ENCODE measurements around the gene NEMP1.
"Not testable (repeated sequence)": the region's sequence is repeated elsewhere in the genome, so short reads cannot be mapped to it uniquely, and the experiment has no call there.

Gene NEMP1, protein sequence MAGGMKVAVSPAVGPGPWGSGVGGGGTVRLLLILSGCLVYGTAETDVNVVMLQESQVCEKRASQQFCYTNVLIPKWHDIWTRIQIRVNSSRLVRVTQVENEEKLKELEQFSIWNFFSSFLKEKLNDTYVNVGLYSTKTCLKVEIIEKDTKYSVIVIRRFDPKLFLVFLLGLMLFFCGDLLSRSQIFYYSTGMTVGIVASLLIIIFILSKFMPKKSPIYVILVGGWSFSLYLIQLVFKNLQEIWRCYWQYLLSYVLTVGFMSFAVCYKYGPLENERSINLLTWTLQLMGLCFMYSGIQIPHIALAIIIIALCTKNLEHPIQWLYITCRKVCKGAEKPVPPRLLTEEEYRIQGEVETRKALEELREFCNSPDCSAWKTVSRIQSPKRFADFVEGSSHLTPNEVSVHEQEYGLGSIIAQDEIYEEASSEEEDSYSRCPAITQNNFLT

GRCh38 chr12:57078519-57079404 is at the start of gene NEMP1:
Gene NEMP1, minus strand, starts transcription at chr12:57078791. Its CDS starts 46 bp downstream, at chr12:57078745.
- peak; percentile 81 to 93 for DNase-seq (ENCODE audit: low read depth in 2 of 2)

DNA sequence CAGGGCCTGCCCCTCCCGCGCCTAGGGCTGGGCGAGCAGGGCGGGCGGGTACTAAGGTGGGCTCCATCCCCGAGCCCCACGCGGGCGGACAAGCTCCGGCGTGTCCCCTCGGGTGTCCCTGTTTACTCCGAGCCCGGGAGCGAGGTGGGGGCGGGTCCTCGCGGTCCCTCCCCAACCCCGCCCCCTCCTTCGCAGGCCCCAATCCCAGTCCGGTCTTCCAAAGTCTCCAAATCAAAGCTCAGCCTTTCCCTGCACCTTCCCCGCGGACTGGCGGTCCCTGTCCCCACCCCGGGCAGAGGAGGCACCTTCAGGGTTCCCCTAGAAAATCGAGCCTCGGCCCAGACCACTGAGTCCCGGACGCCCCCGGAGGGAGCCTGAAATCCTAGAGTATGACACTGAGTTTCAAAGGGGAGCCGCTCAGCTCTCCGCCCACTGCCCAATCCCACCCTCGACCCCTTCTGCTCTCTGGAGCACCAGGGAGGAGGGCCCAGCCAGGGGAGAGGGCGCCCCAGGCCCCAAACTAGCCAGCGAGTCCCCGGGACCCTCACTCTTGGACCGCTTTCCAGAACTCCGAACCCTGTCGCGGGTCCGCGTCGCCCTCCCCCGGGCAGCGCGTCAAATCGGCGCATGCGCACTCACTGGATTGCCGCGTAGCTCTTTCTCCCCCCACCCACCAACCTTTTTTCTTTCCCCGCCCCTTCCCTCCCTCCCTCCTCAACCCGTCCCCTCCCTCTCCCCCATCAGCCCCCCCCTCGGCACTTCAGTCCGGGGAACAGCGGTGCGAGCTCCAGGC is 49.3 kb upstream of the NEMP1 start, which contains the start of gene LRP1:
Gene LRP1 (plus strand): TSS at position 758 of the 793 bp plus-strand sequence. CDS start 482 bp downstream, outside the sequence.
- DNase-seq (ENCODE audit: low read depth in 2 of 2): peak; percentile 58 to 61

GRCh38 chr12:57127101-57127725 is 48.6 kb upstream of the NEMP1 start:
- DNase-seq (ENCODE audit: low read depth in 2 of 2): peak; percentile 16 to 32

DNA sequence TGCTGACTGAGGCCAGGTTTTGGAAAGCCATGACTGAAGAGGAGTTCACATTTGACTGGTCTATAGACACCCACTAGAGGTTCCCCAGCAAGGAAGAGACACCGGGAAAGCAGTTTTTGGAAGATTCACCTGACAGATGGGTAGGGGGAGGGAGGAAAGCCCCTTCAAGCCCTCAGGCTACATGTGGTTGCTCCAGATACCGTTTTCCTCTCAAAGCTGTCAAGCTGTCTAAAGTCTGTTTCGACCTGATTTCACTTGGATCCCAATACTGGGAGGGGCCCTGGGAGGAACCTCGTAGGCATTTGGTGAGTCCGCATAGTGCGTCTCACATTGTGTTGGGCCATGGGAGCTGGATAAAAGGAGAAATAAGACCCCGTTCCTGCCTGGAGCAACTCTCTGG is 48.0 kb upstream of the NEMP1 start:
- DNase-seq (ENCODE audit: low read depth in 2 of 2): no peak

GRCh38 chr12:57126061-57126460 is 47.5 kb upstream of the NEMP1 start:
- DNase-seq (ENCODE audit: low read depth in 2 of 2): no peak

DNA sequence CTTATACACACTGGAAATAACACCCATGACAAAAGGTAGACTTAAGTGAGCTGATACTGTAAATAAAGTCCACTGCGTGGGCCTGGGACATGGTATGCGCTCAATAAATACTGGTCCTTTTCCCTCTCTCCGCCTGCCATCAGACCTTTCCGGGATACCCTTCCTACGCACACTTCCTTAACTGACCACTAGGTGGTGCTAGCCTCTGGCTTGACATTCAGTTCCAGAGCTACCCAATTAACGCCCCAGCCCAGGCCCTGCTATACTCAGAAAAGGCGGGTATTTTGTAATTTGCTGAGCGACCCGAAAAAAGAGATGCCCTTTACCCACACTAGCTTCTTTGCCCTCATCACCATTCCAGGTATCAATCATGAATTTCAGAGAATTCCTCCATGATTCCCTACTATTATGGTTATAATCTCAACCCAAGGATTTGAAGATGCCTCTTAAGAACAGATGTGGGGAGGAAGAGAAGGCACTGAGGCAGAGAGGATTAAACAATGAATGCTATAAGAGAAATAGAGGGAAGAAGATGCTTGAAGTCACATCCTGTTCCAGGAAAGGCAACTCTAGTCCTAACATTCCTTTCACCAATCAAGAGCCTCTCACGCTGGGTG is 45.8 kb upstream of the NEMP1 start:
- peak; percentile 67 to 77 for DNase-seq (ENCODE audit: low read depth in 2 of 2)

DNA sequence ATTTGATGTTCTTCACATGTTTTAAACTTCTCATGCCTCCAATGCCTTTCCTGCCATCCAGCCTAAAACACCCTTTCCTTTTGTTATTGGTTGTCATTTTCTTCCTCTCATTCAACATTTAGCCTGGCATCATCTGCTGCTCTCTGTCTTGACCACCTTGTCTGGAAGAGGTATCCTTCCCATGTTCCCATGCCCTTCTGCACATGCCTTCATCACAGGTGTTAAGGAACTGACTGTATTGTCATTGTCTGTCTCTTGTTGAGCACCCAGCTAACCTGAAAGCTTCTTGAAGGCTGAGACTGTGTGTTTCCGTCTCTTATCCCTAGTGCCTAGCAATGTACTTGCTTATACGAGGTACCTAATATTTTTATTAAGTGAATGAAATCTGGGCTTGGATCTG is 45.2 kb upstream of the NEMP1 start:
- no peak for DNase-seq (ENCODE audit: low read depth in 2 of 2)

- not testable (repeated sequence) for DNase-seq (ENCODE audit: low read depth in 2 of 2)
Observed at GRCh38 chr12:57120718-57121117, 42.1 kb upstream of the NEMP1 start.

GRCh38 chr12:57119294-57120085 is 40.9 kb upstream of the NEMP1 start:
- no peak for DNase-seq (ENCODE audit: low read depth in 2 of 2)

DNA sequence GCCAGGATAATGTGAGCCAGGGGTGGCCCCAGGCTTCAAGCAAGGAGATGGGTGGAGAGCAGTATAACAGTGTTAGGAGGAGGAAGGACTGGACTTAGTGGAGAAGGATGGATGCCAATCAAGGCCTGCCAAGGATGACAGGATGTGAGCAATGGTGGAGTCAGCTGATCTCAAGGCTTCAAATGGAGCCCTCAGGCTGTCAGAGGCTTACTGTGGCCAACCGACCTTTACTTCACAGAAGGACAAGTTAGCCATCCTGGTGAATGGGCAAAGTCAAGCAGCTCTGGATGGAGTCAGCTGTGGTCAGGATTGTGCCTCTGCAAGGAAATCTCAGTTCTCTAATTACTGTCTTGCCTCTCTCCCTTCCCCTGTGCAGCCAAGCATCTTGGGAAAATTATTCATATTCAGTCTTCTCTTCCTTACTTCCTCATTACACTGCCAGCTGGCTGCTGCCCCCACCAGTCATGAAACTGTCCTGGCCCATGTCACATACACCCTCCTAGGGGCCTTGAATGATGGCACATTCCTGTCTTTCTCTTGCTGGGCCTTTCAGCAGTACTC is 40.2 kb upstream of the NEMP1 start:
- no peak for DNase-seq (ENCODE audit: low read depth in 2 of 2)

DNA sequence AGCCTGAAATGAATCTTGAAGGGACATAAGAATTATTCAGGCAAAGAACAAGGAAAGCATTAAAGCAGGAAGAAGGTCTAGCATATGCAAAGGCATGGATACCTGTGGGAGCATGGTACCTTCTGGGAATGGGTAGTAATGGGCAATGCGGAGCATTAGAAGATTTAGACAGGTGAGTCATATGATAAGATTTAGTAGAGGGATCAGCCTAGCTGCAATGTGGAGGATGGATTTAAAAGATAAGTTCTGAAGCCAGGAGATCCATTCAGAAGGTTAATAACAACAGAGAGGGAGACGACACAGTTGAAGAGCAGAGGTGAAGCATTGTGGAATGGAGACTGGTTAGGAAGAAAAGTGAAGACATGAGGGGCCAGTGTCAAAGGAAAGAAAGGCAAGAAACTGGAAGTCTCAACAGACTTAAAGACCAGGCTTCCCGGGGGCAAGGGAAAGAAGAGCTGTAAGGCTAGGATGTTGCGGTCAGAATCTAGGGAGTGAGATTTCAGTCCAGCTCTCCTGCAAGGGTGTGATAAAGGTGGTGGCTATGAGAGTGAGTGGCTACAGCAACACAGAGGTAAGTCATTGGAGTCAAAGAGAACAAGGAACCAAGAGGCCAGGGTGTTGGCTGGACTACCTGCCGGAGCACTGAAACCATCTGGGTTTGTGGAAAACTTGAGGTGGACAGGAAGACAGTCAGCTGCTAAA is 38.1 kb upstream of the NEMP1 start:
- no peak for DNase-seq (ENCODE audit: low read depth in 2 of 2)

GRCh38 chr12:57112492-57113294 is 34.1 kb upstream of the NEMP1 start:
- DNase-seq (ENCODE audit: low read depth in 2 of 2): peak in 1 of 2 donors; percentile 83

DNA sequence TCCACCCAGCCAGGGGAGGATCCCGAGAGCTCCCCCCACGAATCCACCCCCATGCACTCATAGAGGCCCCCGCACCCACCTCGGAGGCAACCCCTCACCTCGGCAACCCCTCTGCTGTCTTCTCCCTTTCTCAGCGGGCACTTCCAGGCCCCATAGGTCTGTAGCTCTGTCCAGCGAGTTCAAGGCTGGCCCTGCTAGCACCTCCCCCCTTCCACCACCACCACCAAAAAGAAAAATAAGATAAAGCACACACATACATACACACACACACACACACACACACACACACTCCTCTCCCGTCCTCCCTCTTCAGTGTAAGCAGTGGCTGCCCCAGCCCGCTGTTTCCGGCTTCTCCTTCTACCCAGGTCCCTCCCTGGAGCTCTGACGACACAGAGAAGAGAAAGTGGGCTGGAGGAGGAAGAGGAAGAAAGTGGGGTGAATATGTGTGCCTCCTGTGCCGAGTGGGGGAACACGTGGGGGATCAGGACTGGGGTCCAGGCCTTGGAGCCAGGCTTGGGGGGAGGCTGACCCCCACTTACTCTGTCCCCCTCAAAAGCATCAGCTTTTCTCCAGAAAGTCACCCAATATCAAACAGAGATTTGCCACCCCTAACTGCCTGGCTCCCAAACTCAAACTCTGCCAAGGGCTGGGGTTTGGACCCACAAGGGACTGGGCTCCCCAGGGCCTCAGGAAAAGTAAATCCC is 32.6 kb upstream of the NEMP1 start, which contains the start of gene STAT6:
Gene STAT6 (minus strand): TSS at position 332 of the 704 bp plus-strand sequence. CDS start 3,084 bp downstream, outside the sequence.
- peak; percentile 70 to 77 for DNase-seq (ENCODE audit: low read depth in 2 of 2)

DNA sequence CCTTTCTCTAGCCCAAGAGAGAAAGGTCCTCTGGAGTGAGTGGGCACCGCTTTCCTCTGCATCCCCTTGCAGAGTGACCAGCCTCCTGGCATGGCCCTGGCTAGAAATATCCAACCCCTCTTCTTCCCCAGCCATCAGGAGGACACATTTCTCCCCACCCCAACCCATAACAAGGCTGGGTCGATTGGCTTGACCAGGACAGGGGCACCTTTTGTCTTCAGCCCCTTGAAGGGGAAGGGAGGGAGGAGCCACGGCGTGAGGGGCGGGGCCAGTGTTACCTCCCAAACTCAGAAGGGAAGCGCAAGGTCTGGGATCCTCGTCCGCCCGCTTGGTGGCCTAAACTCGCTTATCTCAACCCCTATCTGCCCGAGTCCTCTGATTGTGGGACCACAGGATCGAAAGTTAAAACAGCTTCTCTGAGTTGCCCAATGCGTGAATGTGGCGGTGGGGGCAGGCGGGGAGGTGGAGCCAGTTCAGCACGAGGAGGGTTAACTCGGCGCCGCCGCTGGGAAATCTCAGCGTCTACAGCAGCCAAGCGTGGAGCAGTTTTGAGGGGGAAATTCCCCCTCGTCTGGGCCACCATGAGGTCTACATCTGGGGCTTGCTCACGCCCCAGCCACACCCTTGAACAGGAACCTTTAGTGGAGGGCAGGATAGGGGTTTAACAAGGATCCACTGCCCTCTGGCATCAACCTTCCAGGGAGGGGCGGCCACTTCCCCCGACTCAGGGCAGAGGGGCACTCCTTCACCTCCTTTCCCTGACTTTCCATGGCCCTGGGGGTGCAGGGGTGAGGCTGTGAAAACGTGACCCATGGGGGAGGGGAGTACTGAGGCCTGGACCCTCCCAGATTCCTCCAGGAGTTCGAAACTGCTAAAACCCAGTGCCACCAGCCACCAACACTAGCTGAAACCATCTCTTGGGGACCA is 31.8 kb upstream of the NEMP1 start:
- DNase-seq (ENCODE audit: low read depth in 2 of 2): peak; percentile 74 to 76

GRCh38 chr12:57109207-57110103 is 30.9 kb upstream of the NEMP1 start:
- no peak for DNase-seq (ENCODE audit: low read depth in 2 of 2)

All from stimulated activated CD4-positive, alpha-beta T cell treated with anti-CD3 and anti-CD28 coated beads, Interleukin-4, amount 100 ng/mL, for 48 hours (primary cell).